Measurements from ENCODE around the gene PDPK1. TPM values are rescaled to one million over a fixed set of nuclear protein-coding genes. Genes with fewer than 3 reads are reported as not detected.
A peak's percentile ranks its signal among the peaks of the same experiment; 100 is the strongest.
"Not testable (repeated sequence)": the region's sequence is repeated elsewhere in the genome, so short reads cannot be mapped to it uniquely, and the experiment has no call there.

The PDPK1 gene
- total and polyA plus RNA-seq, 4 experiments from 2014 or later: 26.4 to 71.3 (median 51.7) TPM

- H3K9me3 ChIP-seq (ENCODE audit: control insufficient read depth in 1 of 2, low read length in 2 of 2); H3K4me3 Mint-ChIP-seq; H3K9me3 Mint-ChIP-seq; H3K27me3 ChIP-seq (ENCODE audit: insufficient read depth, low read length); DNase-seq; H3K27me3 Mint-ChIP-seq; H3K27ac ChIP-seq (ENCODE audit: low read depth, low read length); POLR2A ChIA-PET (ENCODE audit: partially characterized antibody); H3K27ac Mint-ChIP-seq; H3K4me1 ChIP-seq (ENCODE audit: insufficient read depth, low read length); H3K36me3 Mint-ChIP-seq; H3K4me3 ChIP-seq (ENCODE audit: low read length in 2 of 2); CTCF ChIA-PET (ENCODE audit: partially characterized antibody); intact Hi-C loops (cut with micrococcal nuclease): not testable (repeated sequence)
- H3K4me1 Mint-ChIP-seq: peaks cover 3 to 17% (median 8%) of the 10 kb centered on the region in 4 donors
- H3K36me3 ChIP-seq (ENCODE audit: insufficient read depth, low read length): peaks cover 12% of the 10 kb centered on the region
Observed at GRCh38 chr16:2609345-2609744, 71.5 kb downstream of the PDPK1 start.

- no peak overlapping the region for H3K4me3 Mint-ChIP-seq
- no peaks in the 10 kb centered on the region for H3K9me3 Mint-ChIP-seq
- no peaks in the 10 kb centered on the region for H3K4me1 ChIP-seq (ENCODE audit: insufficient read depth, low read length)
- intact Hi-C loops (cut with micrococcal nuclease): no loop called here
- no peaks in the 10 kb centered on the region for H3K9me3 ChIP-seq (ENCODE audit: control insufficient read depth in 1 of 2, low read length in 2 of 2)
- peaks cover 3 to 17% (median 8%) of the 10 kb centered on the region in 4 donors for H3K4me1 Mint-ChIP-seq
- CTCF ChIA-PET (ENCODE audit: partially characterized antibody): no interaction called here
- peaks cover 12% of the 10 kb centered on the region for H3K36me3 ChIP-seq (ENCODE audit: insufficient read depth, low read length)
- H3K4me3 ChIP-seq (ENCODE audit: low read length in 2 of 2): no peak overlapping the region
- POLR2A ChIA-PET (ENCODE audit: partially characterized antibody): no interaction called here
- no peak overlapping the region for H3K27ac Mint-ChIP-seq
- DNase-seq: no peak
- no peaks in the 10 kb centered on the region for H3K27me3 ChIP-seq (ENCODE audit: insufficient read depth, low read length)
- no peaks in the 10 kb centered on the region for H3K27me3 Mint-ChIP-seq
- H3K27ac ChIP-seq (ENCODE audit: low read depth, low read length): no peak overlapping the region
- peaks cover 9 to 11% of the 10 kb centered on the region in 2 donors for H3K36me3 Mint-ChIP-seq
Observed at GRCh38 chr16:2609827-2610470, 72.1 kb downstream of the PDPK1 start.

- Mint-ChIP-seq H3K27ac (peak overlapping the region in 1 of 7 donors; percentile 57), H3K4me3 (no peak overlapping the region), H3K4me1 (peaks cover 3 to 10% (median 6%) of the 10 kb centered on the region in 4 donors), H3K36me3 (peaks cover 12 to 14% of the 10 kb centered on the region in 2 donors), H3K27me3 (no peaks in the 10 kb centered on the region), H3K9me3 (no peaks in the 10 kb centered on the region)
- ChIA-PET CTCF (ENCODE audit: partially characterized antibody) (no interaction called here), POLR2A (ENCODE audit: partially characterized antibody) (no interaction called here)
- H3K4me1 ChIP-seq (ENCODE audit: insufficient read depth, low read length): no peaks in the 10 kb centered on the region
- H3K27me3 ChIP-seq (ENCODE audit: insufficient read depth, low read length): no peaks in the 10 kb centered on the region
- no peak for DNase-seq
- intact Hi-C loops (cut with micrococcal nuclease): no loop called here
- H3K4me3 ChIP-seq (ENCODE audit: low read length in 2 of 2): no peak overlapping the region
- H3K9me3 ChIP-seq (ENCODE audit: control insufficient read depth in 1 of 2, low read length in 2 of 2): no peaks in the 10 kb centered on the region
- peaks cover 12% of the 10 kb centered on the region for H3K36me3 ChIP-seq (ENCODE audit: insufficient read depth, low read length)
- no peak overlapping the region for H3K27ac ChIP-seq (ENCODE audit: low read depth, low read length)
Observed at GRCh38 chr16:2610781-2611498, 73.1 kb downstream of the PDPK1 start.

- no peaks in the 10 kb centered on the region for H3K27me3 Mint-ChIP-seq
- CTCF ChIA-PET (ENCODE audit: partially characterized antibody): no interaction called here
- intact Hi-C loops (cut with micrococcal nuclease): no loop called here
Observed at GRCh38 chr16:2611499-2611862, 73.7 kb downstream of the PDPK1 start.

GRCh38 chr16:2611877-2612276 is 74.1 kb downstream of the PDPK1 start:
- H3K27ac Mint-ChIP-seq; H3K27me3 ChIP-seq (ENCODE audit: insufficient read depth, low read length); DNase-seq; H3K9me3 ChIP-seq (ENCODE audit: control insufficient read depth in 1 of 2, low read length in 2 of 2); H3K4me1 ChIP-seq (ENCODE audit: insufficient read depth, low read length); CTCF ChIA-PET (ENCODE audit: partially characterized antibody); H3K4me3 ChIP-seq (ENCODE audit: low read length in 2 of 2); H3K27ac ChIP-seq (ENCODE audit: low read depth, low read length); intact Hi-C loops (cut with micrococcal nuclease); H3K27me3 Mint-ChIP-seq; H3K9me3 Mint-ChIP-seq; POLR2A ChIA-PET (ENCODE audit: partially characterized antibody); H3K4me1 Mint-ChIP-seq; H3K4me3 Mint-ChIP-seq: not testable (repeated sequence)
- peaks cover 12 to 14% of the 10 kb centered on the region in 2 donors for H3K36me3 Mint-ChIP-seq
- peaks cover 12% of the 10 kb centered on the region for H3K36me3 ChIP-seq (ENCODE audit: insufficient read depth, low read length)

More at GRCh38 chr16:2611499-2611862, 73.7 kb downstream of the PDPK1 start:
- H3K27me3 ChIP-seq (ENCODE audit: insufficient read depth, low read length): no peaks in the 10 kb centered on the region
- POLR2A ChIA-PET (ENCODE audit: partially characterized antibody): no interaction called here
- H3K4me1 Mint-ChIP-seq: peaks cover 3 to 10% (median 6%) of the 10 kb centered on the region in 4 donors
- H3K9me3 ChIP-seq (ENCODE audit: control insufficient read depth in 1 of 2, low read length in 2 of 2): no peaks in the 10 kb centered on the region
- DNase-seq: no peak
- peaks cover 12 to 14% of the 10 kb centered on the region in 2 donors for H3K36me3 Mint-ChIP-seq
- no peak overlapping the region for H3K4me3 ChIP-seq (ENCODE audit: low read length in 2 of 2)
- no peak overlapping the region for H3K4me3 Mint-ChIP-seq
- no peaks in the 10 kb centered on the region for H3K9me3 Mint-ChIP-seq
- H3K4me1 ChIP-seq (ENCODE audit: insufficient read depth, low read length): no peaks in the 10 kb centered on the region
- no peak overlapping the region for H3K27ac ChIP-seq (ENCODE audit: low read depth, low read length)
- peaks cover 12% of the 10 kb centered on the region for H3K36me3 ChIP-seq (ENCODE audit: insufficient read depth, low read length)
- H3K27ac Mint-ChIP-seq: peak overlapping the region in 1 of 7 donors; percentile 57

- H3K27me3 Mint-ChIP-seq: not testable (repeated sequence)
Observed at GRCh38 chr16:2613251-2613650, 75.4 kb downstream of the PDPK1 start.

GRCh38 chr16:2614761-2615191 is 77.0 kb downstream of the PDPK1 start:
- no peaks in the 10 kb centered on the region for H3K27me3 Mint-ChIP-seq
- no peaks in the 10 kb centered on the region for H3K9me3 Mint-ChIP-seq
- no peaks in the 10 kb centered on the region for H3K27me3 ChIP-seq (ENCODE audit: insufficient read depth, low read length)
- intact Hi-C loops (cut with micrococcal nuclease): no loop called here
- no peaks in the 10 kb centered on the region for H3K9me3 ChIP-seq (ENCODE audit: control insufficient read depth in 1 of 2, low read length in 2 of 2)
- peak overlapping the region in 2 of 7 donors; percentile 32 to 74 for H3K27ac Mint-ChIP-seq
- no peak overlapping the region for H3K4me3 Mint-ChIP-seq
- POLR2A ChIA-PET (ENCODE audit: partially characterized antibody): no interaction called here
- no peak overlapping the region for H3K4me3 ChIP-seq (ENCODE audit: low read length in 2 of 2)
- H3K4me1 Mint-ChIP-seq: peaks cover 0 to 4% (median 0%) of the 10 kb centered on the region in 4 donors
- no peak overlapping the region for H3K27ac ChIP-seq (ENCODE audit: low read depth, low read length)
- DNase-seq: no peak
- peaks cover 12% of the 10 kb centered on the region for H3K36me3 ChIP-seq (ENCODE audit: insufficient read depth, low read length)
- no peaks in the 10 kb centered on the region for H3K4me1 ChIP-seq (ENCODE audit: insufficient read depth, low read length)
- H3K36me3 Mint-ChIP-seq: peaks cover 12 to 14% of the 10 kb centered on the region in 2 donors
- CTCF ChIA-PET (ENCODE audit: partially characterized antibody): no interaction called here

More at GRCh38 chr16:2613251-2613650, 75.4 kb downstream of the PDPK1 start:
- H3K27ac ChIP-seq (ENCODE audit: low read depth, low read length); H3K27me3 ChIP-seq (ENCODE audit: insufficient read depth, low read length); H3K4me3 Mint-ChIP-seq; H3K4me1 ChIP-seq (ENCODE audit: insufficient read depth, low read length); intact Hi-C loops (cut with micrococcal nuclease); POLR2A ChIA-PET (ENCODE audit: partially characterized antibody); CTCF ChIA-PET (ENCODE audit: partially characterized antibody); DNase-seq; H3K27ac Mint-ChIP-seq; H3K9me3 Mint-ChIP-seq; H3K9me3 ChIP-seq (ENCODE audit: control insufficient read depth in 1 of 2, low read length in 2 of 2); H3K4me3 ChIP-seq (ENCODE audit: low read length in 2 of 2); H3K4me1 Mint-ChIP-seq: not testable (repeated sequence)
- peaks cover 12% of the 10 kb centered on the region for H3K36me3 ChIP-seq (ENCODE audit: insufficient read depth, low read length)
- peaks cover 12 to 14% of the 10 kb centered on the region in 2 donors for H3K36me3 Mint-ChIP-seq
